GM19238 (cell line): ENCODE results near the gene FAM222A.

Experiments used
- DNase-seq: peaks from one replicate; pipeline ENCODE4 v3.0.0; 2011; ENCODE audit warnings: low spot score; ENCODE audit not compliant: insufficient read length

The FAM222A gene

GRCh38 chr12:109795023-109795422, 81.4 kb downstream of the FAM222A start:
- no peak for DNase-seq

DNA sequence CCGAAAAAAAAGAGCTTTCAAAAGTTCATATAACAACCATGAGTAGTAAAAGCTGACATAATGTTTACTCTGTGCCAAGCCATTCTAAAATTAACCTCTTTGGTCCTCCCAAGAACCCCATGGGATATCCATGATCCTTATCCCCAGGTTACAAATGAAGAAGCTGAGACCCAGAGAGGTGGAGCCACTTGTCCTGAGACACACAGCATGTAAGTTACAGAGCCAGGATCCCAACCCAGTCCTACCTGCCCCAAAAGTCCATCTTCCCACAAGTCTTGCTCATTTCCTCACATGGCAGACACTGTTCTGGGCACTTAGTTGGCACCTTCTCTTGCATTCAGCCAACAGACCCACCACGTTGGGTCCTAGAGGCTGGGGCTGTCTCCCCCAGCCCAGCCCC, 82.4 kb downstream of the FAM222A start:
- DNase-seq = no peak

GRCh38 chr12:109797905-109798669, 84.5 kb downstream of the FAM222A start:
- no peak for DNase-seq

GRCh38 chr12:109798691-109799090, 85.1 kb downstream of the FAM222A start:
- no peak for DNase-seq

GRCh38 chr12:109800536-109800935, 86.9 kb downstream of the FAM222A start:
- no peak for DNase-seq

- no peak for DNase-seq
Observed at GRCh38 chr12:109802828-109803227, 89.2 kb downstream of the FAM222A start.

DNA sequence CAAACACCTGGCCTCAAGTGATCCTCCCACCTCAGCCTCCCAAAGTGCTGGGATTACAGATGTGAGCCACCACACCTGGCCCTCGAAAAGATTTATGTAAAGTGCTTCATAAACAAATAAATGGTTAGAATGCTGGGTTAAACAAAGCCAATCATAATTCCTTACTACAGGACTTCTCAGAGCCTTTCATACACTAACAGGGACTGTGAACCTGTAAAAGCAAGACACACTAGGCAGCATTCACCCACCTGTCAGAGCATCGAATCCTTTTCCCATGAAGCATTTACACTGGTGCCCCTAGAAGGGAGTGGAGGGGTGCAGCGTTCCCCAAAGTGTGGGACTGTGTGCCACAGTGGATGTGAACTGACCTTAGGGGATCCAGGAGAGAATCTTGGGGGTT, 90.1 kb downstream of the FAM222A start:
- no peak for DNase-seq

- peak; percentile 76 for DNase-seq
Observed at GRCh38 chr12:109804820-109805761, 91.5 kb downstream of the FAM222A start.

DNA sequence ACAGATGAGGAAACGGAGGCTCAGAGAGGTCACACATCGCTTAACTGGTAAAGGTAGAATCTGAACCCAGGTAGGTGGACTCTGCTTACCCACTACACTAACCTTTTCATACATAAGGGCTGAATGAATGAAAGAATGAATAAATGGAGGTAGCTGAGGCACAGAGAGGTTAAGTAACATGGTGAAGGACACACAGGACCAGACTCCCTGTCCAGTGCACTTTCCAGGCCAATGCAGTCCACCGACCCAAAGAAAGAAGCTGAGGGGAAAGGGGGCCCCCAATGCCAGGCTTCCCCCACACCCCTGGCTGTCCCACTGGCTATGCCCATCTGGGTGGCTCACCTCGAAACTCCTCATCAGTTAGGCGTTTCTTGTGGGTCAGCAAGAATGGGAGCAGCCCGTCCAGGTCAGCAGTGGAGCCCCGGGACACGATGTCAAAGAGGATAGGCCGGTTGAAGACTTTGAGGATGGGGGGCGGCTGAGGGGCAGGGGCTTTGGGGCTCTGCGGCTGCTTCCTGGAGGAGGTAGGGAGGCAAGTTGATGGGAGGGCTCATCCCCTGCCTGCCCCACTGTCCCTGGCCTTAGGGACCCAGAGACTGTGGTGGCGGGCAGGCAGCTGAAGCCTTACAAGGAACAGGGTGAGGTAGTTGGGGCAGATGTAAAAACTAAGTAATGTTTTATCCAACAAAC, 94.5 kb downstream of the FAM222A start:
- DNase-seq = no peak

- no peak for DNase-seq
Observed at GRCh38 chr12:109808876-109809646, 95.4 kb downstream of the FAM222A start.

DNA sequence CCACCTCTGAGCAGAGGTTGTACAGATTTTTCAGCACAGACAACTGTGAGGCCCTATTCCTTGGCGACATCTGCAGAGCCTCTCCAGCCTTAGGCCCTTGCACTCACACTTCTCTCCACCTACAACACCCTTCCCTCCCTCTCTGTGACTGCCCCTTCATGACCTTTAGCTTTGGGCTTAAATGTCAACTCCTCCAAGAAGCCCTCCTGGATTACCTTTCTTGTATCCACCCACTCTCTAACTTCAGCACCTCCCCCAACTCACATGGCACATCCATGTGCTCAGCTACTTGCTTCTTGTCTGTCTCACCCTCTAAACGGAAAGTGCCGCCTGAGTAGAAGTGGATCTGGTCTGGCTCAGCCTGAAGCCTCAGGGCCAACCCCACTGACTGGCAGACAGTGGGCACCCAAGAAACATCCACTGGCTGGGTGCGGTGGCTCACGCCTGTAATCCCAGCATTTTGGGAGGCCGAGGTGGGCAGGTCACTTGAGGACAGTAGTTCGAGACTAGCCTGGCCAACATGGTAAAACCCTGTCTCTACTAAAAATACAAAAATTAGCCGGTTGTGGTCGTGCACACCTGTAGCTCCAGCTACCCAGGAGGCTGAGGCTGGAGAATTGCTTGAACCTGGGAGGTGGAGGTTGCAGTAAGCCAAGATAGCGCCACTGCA, 97.5 kb downstream of the FAM222A start:
- no peak for DNase-seq

- DNase-seq = no peak
Observed at GRCh38 chr12:109811624-109811995, 98.0 kb downstream of the FAM222A start.

GRCh38 chr12:109813810-109814416, 100.3 kb downstream of the FAM222A start:
- DNase-seq = no peak

GRCh38 chr12:109814600-109815150, 101.0 kb downstream of the FAM222A start:
- no peak for DNase-seq

DNA sequence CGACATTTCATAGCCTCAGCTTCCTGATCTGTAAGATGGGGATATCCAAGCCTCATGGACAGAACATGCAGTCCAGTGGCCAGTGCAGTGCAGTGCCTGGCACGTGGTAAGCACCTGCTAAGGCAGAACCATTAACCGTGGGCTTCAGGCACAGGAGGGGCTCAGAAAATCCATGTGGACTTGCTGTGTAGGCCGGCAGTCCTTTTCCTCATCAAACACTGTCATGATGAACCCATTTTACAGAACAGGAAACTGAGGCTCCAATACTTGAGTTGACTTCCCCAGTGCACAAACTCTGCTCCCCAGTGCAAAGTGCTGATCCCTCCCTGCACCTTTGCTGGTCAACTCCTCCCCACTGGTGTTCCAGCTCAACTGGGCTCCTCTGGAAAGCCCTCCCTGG, 101.6 kb downstream of the FAM222A start:
- no peak for DNase-seq

DNA sequence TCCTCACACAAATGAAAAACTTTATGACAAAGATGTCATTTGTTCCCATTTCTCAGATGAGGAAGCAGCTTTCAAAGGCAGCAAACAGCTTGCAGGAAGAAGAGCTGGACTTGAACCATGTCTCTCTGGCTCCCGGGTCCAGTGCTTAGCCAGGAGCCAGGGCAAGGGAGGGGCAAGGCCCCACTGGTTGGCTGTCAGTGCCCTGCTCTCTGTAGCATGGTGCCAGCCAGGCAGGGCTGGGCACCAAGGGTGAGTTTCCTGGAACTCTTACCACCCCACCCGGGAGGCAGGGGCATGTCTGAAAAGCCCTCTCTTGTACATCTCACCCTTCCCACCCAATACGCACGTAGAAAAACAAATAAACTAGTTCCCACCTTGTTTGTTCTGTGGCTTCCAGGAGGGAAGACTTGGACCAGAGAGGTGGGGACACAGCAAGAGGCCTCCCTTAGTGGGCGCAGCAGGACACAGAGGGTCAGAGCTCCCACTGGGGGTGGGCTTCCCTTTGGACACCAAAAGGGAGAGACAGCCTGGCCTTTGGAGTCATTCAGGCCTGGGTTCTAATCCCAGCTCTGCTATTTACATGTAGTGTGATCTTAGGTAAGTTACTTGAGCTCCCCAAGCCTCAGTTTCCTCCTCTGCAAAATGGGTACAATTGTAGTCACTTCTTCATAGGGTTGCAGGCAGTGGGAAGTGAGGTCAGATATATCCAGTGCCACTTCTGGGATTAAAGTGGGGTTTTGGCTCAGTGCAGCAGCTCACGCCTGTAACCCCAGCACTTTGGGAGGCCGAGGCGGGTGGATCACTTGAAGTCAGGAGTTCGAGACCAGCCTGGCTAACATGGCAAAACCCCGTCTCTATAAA, 102.4 kb downstream of the FAM222A start:
- no peak for DNase-seq

DNA sequence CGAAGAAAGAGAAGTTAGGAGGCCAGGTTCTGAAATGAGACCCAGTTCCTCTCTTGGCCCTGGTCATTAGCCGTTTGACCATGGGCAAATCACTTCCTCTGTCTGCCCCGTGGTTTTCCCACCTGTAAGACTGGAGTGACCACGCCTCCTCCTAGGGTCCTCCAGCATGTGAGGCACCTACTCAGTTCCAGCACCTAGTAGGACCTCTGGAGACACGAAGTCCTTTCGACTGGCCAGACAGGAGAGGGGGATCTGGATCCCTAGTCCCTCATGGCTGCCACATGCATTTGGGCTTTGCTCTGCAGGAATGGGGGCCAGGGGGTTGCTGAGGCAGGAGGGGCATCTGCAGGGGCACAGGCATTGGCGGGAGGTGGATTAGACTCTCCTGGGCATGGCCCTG, 103.2 kb downstream of the FAM222A start:
- DNase-seq = no peak

DNA sequence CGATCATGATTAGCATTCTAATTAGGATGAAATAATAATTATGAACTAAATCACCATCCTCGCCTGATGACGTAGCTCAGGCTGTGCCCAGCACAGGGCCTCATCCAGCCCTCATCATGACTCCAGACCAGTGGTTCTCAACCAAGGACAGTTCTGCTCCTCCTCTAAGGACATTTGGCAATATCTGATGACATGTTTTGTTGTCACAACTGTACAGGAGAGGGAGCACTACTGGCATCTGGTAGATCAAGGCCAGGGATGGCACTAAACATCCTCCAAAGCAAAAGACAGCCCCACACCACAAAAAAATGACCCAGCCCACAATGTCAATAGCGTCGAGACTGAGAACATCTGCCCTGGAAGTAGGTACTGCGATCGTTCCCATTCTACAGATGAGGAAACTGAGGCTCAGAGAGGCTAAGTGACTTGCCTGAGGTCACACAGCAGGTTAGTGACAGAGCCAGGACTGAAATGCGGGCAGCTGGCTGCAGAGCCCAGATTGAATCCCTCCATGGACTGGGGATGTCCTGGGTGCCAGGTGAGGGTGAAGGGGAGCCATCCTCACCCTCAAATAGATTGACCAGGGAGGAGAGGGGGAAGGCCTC, 104.1 kb downstream of the FAM222A start:
- DNase-seq = no peak

DNA sequence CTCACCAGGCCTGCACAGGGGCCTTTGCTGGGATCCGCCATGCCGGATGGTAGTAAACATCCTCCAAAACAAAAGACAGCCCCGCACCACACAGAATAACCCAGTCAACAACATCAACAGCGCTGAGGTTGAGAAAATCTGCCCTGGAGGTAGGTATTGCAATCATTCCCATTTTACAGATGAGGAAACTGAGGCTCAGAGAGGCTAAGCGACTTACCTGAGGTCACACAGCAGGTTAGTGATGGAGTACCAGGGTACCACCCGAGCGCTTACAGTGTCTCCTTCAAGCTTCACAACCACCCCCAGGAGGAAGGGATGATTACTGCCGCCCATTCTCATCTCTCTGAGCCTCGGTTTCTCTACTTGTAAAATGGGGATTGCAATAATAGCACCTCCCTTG, 104.6 kb downstream of the FAM222A start:
- no peak for DNase-seq
